Measurements from ENCODE around the gene DBP.

DBP gene

DNA sequence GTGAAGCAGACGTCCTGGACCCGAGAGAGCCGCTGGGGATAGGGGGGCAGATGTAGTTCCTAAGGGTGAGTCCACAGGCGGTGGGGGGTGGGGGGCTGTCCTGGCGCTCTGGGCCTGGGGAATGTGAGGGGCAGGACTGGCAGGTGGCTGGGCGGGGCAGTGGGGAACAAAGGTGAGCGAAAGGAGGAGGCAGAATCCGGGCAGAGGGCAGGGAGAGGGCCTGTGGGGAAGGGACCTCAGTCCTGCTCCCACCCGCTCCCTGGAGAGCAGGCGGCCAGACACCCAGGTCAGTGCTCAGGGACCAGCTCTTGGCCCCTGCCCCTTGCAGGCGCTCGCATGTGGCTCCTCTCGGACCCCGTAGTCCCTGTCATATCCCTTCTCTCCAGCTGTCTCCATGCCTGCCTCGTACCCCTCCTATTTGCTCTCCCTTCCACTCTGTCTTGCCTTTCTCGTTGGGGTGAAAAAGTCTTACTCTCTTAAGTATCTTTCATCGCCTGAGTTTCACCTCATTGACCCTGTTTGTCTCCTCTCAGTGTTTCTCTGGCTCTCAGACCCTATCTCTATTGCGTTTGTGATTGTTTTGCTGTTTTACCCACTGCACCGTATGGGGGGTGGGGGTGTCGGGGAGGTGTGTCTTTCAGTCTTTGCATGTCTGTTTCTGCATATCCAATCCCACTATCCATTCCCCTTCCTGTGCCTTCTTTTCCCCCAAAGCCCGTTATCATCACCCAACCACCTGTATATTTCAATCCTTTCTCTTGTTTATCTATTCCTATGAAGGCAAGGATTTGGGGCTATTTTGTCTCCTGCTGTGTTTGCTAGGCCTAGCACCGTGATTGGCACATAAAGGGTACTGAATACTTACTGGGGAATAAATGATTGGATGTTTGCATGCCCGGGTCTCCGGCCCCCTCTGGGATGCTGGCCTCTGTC, 12.1 kb downstream of the DBP start:
- DNase-seq = no peak

DNA sequence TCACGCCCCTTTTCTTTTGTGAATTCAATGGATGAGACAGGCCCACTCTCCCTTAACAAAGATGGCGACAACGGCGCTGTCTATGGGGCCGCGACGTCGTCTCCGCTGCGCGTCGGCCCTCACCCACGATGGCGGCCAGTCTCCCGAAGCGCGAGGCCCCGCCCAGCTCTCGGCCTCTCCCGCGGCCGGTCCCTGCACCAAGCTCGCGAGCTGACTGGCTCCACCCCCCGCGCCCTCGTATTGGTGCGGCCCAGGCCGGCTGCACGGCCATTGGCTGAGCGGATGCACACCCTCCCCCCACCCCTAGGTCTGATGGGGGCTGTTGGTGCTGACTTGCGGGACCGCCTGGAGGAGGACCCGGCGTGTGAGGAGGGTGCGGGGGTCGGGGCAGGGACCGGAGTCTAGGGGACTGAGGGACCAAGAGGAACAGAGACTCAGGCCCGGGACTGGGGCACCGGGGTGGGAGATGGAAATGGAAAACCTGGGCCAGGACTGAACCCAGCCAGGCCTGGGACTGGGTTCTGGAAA, 13.0 kb downstream of the DBP start:
- peak; percentile 97 for DNase-seq

DNA sequence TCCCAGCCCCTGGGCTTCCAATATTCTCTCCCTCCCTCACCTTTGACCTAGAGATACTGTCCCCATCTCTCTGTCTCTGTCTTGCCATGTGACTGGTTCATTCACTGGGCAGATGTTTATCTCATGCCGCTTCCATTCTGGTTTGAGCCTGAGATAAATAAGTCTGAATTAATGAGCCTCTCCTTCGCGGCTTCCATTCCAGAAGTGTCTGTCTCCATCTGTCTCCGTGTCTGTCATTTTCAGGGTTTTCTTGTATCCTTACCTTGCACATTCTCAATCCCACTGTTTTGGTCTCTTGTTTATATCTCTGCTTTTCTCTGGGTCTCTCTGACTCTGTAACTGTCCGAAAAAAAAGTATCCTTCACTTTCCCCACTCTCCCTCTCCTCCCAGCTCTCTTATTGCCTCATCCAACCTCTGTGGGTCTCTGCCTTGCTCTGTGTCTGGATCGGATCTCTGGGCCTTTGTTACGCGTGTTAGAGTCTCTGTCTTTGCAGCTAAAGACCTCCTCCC, 13.6 kb downstream of the DBP start:
- no peak for DNase-seq

DNA sequence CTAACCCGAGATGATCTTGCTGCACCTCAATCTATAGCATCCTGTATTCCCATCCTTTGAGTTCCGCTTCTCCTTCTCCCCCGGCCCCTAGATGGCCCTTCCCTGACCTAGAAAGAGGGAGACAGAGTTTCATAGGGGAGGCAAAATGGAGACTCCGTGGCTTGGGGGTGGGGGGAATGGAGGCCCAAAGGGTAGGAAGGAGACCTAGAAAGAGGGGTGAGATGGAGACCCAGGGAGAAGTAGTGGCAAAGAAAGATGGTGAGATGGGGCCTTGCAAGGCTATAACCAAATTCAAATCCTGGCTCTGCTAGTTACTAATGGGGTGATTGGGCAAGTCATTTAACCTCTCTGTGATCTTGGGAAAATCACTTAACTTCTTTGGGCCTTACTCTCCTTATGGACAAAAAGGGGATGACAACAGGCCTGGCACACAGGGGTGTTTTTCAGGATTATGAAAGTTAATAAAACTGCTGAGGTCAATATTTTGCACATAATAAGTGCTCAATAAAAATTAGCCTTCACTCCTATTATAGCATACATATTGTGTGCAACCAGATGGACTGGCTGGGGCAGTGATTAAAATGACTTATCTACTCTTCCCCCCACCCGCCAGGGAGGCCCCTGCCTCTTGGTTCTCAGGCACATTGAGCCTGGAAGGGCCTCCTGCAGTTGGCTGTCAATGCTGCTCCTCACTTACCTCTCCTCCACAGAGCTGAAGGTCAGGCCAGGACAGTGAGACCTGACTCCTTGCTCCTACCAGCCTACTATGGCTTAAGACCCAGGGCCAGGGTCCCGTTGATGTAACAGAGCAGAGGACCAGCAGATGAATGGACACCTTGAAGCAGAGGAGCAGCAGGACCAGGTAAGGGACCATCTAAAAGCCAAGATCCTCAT, 17.2 kb downstream of the DBP start:
- DNase-seq = no peak

DNA sequence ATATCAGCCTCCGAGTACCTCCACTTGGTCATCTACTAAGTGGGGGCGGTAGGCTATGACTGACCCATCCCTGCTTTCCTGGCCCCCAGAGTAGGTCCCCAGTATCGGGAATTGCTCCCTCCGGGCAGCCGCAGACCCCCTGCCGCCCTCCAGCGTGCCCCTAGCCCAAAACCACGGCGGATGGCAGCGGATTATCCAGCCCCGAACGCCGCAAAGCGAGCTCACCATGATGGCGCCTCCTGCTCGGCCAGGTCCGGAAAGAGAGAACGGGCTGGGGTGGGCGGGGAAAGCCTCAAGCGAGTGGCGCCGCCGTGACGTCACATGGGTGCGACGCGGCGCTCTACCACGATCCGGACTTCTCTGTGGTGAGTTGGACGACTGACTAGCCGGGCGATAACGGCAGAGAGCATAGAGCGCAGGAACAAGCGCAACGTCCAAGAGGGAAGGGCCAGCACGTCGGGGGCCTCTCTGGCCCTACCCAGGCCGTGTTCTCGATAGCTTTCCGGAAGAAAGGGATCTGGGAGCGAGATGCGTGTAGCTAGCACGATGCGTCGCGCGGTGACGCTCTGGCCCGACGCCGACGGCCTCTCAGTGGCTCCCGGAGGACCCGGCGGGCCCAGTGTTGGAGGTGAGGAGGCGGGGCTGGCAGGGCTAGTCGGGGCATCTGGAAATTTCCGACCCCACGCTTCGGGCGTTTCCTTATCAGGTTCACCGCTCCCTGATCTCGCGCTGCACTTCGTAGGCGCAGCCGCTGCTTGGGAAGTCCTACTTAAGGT, 18.1 kb downstream of the DBP start, which contains the start of the genes RPL18 and SPHK2:
Gene RPL18, minus strand, starts transcription at position 263 of the 776 bp plus-strand sequence. Its CDS starts 35 bp downstream, at position 228.
Gene SPHK2, plus strand, starts transcription at position 591 of the 776 bp plus-strand sequence. CDS start 1,009 bp downstream, outside the sequence.
- DNase-seq = peak; percentile 99

DNA sequence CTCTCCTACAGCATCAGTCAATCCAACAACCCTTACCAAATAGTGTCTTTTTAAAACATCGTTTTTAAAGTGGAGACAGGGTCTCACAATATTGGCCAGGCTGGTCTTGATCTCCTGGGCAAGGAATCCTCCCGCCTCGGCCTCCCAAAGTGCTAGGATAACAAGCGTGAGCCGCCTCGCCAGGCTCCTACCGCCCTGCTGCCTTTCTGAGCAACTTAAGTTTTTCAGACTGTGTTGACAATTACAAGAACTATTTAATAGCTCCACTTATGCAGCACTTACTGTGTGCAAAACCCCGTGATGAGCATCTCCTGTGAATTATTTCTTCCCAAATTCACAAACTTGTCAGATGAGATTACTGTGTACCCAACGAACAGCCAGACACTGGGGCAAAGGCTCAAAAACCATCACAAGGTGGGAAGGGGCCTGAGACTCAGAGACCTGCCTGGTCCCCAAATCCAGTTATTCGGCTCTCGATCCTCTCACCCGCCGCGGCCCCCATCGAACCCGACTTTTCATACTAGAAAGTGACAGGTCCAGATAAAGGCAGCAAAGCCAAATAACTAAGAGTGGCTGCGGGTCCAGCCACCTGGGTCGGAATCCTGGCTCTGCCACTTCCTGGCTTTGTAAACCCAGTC, 18.8 kb downstream of the DBP start:
- no peak for DNase-seq

DNA sequence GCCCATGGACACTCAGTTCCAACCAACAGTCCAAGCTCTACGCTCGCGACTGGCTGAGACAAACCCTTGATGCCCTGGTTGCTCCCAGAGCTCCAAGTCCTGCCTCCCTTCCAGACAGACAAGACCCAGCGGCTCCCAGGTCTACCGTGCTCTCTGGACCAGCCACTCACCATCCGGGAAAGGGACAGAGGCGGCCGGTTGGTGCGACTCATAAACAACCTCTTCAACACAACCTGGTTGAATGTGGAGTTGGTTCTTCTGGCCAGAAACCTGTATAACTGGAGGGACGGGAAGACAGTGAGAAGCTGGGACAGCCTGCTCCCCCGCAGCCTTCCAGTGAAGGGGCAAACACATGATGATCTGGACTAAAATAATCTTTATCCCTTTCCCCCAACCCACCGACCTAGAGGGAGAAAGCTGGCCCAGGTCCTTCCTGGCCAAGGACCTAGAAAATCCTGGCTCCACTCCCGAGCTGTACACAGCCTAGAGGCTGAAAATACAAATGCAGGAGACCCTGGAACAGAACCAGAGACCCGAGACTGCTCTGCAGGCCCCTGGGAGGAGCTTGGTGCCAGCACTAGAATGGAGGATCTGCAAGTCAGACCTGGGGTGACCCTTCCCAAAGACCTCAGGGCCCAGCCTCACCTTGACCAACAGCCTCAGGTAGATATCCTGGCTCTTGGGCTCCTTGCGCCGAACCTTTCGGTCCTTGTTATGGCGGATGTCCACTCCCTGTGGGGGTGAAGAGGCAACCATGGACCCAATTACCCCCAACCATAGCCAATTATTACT, 19.8 kb downstream of the DBP start:
- DNase-seq = no peak

DNA sequence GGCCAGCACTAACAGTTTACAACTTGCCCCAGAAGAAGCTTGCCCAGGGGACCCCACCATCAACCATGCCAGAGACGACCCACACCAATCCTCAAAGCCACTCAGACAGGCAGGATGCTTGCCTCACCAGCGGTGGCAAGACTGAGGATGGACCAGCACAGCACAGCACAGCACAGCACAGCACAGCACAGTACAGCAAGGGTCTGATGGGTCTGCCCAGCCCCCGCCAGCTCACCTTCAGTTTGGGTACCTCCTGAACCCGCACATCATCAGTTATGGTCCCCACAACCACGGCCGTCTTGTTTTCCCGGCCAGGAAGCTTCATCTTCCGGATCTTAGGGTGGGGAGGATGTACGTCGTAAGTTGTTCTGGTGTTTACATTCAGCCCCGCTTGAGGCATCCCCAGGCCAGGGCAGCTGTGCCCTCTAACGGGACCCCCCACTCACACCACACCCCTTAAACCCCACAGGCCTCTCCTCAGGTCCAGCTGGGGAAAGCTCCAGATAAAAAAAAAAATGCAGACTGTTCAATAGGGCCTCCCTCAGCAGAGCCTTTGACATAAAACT, 20.6 kb downstream of the DBP start:
- no peak for DNase-seq

DNA sequence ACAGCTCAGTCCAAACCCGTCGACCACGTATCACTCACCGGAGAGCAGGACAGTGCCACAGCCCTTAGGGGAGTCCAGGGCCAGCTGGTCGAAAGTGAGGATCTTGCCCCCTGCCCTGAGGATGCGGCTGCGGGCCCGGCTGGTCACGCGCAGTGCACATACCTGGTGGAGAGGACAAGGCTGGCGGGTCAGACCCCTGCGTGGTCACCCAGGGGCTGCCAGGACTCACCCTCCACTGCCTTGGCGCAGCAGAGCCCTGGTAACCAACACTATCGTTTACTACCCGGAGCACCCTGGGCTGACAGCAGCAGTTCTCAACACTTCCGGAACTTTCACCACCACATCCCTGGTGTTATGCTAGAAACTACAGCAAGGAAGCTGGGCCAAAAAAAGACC, 21.1 kb downstream of the DBP start:
- no peak for DNase-seq

DNA sequence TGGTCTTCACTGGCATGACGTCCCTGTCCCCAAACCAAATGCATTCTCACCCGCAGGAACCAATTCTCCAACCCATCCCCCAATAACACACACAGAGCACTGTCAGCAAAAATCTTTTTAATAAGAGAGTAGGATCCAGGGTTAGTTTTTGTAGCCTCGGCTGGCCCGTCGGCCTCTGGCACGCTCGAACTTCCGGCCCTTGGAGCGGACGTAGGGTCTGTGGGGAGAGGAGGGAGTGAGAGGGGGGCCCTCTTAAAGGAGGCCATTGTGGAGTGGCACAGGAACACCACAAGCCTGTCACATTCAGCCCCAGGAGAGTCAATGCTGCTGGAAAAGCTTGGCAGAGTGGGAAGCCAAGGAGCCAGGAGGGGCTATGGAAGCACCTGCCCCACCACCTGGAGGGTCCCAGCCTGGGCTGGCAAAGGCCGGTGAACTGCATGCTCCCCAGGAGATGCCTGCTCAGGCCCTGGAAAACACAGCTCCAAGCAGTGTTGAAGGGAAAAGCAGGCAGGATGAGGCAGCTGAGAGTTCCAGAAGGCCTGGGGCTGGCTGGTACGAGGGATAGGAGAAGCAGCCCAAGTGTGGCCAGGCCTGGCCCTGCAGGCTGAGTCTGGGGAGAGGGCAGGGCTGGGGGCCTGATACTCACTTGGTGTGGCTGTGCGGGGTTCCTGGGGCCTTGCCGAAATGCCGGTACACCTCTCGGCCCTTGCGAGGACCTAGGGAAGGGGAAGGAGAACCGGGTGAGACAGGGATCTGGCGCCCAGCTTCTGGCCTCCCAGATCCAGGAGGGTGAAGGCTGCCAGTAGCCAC, 21.7 kb downstream of the DBP start:
- no peak for DNase-seq

DNA sequence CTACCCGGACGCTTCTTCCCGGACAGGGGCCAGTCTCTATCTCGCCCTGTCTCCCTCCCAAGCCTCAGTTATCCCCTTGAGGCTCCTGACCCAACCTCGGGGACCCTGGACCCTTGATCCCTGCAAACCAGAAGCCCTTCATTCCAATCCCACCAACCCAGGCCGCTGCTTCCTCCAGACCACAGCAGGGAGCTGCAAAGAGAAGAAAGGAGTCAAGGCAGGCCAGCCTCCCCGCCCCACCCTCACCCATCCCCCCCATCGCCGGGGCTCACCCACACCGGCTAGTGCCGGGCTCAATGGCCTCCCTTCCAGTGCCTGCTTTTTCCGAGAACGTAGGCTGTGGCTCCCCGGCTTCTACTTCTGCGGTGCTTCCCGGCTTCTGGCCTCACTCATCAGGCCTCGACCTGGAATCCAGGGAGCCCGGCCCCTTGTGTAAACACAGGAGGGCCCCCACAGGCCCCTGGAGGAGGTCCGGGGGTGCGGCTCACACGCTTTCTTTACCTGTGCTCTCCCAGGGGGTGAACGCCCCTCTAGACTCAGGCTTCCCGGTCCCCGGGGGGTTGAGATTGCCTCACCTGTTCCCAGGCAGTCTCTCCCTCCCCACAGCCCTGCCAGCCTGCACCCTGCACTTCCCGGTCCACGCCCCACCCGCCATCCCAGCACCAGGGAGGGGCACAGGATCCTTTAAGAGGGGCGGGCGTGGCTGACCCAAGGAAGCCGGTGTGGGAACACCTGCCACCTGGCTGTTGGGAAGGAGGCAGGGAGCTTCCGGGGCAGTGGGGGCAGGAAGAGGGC, 22.5 kb downstream of the DBP start, which contains the start of gene FAM83E:
Gene FAM83E, minus strand, starts transcription at position 641 of the 795 bp plus-strand sequence. CDS start 1,704 bp downstream, outside the sequence.
- DNase-seq = no peak

DNA sequence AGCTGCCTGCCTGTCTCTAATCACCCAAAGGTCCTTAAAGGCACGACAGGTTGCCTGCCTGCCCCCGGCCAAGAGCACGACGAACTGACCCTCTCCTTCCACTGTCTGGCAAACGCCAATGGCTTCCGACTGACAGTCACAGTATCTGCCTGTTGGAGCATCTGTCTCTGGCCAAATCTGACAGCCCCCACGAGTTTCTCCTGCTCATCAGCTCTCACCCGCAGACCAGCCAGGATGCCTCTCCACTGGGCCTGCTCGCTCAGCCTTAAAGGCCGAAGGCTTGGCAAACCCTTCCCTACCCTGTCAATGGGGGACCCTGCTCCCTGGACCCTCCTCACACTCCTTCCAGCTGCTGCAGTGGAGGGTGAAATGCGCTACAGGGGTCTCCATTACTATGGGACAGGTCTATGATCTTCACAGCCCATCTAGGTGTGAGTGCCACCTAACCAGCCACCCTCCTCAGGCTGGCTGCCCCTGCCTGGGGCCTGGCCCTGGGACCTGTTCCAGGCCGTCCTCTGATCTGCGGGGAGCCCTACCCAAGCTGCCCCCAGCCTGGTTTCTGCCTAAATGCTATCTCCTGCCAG, 23.2 kb downstream of the DBP start:
- no peak for DNase-seq

DNA sequence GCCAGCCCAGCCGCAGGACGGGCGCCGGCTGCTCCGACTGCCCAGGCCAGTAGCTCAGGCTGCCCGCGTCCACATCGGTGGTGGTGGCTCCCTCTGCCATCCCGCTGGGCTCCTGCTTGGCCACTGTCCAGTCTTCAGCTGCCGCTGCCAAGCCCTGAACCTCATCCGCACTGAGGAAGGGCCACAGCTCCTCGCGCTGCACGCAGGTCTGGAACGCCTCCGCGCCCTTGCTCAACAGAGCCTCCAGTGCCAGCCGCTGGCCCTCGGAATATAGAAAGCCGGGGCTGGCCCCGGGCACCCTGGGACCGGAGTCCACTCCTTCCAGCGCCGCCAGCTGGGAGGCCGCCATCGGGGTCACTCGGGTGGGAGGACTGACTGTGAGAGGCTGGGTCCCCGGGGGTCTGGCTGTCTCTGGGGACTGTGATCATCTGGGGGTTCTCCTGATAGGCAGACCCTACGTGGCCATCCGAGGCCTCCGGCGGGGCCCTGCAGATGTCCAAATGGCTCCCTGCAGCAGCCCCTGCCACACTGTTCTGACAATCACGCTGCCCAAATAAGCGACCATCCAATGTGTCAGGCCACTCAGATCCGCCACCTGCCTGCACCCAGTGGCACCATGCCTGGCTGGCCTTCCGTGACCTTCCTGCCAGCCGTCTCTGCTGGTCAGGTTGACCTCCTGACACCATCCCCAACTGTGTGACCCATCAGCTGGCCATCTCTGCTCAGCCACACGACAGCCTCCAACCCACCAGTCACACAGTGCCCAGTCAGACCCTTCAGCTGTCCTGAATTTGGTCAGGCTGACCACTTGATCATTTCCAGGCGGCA, 23.9 kb downstream of the DBP start:
- no peak for DNase-seq

DNA sequence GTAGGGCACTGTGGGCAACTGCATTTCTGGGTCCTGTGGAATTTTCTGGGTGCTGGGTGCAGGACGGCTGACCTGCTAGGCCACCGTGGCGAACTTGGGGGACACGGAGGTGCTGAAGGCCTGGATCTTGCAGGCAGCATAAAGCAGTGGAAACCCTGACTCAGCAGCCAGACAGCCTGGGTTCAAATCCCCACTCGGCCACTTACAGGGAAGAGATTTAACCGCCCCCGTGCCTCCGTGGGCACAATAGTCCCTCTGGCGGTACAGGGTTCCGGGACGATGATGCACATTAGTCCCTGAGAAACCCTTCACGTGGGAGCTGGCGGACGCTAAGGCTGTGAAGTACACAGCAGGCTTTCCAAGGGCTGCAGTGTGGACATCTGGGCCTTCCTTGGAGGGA, 25.3 kb downstream of the DBP start:
- no peak for DNase-seq

DNA sequence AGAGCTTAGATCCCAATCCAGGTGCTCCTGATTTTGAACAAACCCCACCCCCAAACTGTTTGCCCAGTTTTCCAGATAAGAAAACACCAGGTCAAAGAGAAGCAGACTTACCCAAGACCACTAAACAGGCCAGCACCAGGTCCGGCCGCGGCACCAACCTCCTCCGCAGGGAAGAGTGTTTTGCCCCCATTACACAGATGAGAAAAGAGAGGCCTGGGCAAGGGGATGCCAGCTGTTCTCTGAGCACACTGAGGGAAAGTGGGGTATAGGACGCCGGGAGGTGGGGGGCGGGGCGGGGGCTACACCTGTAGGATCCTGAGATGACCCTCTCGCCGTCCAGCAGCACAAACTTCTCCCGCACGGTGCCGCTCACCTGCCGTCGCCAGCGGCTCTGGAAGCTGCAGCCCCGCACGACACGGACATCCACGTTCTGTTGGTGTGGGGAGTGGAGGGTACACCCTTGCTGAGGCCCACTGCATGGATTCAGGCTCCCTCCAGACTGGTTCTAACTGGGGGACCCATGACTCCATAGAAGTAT, 27.5 kb downstream of the DBP start:
- no peak for DNase-seq

DNA sequence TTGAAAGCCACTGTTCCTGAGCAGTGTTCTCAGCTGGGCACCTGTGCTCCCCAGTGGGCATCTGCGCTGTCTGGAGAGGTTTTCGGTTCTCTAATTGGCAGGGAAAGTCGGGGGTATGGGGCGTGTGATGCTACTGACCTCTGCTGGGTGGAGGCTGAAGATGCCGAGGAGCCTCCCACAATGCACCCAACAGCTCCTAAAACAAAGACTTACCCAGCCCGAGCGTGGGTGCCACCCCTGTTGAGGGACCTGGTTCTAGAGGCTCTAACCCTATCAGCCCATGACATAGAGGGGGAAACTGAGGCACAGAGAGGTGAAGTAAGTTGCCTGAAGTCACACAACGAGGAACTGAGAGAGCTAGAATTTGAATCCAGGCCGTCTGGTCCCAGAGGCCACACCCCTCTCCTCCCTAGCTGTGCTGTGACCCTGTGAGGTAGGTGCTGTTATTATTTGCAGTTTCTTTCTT, 28.3 kb downstream of the DBP start:
- DNase-seq = peak; percentile 58

DNA sequence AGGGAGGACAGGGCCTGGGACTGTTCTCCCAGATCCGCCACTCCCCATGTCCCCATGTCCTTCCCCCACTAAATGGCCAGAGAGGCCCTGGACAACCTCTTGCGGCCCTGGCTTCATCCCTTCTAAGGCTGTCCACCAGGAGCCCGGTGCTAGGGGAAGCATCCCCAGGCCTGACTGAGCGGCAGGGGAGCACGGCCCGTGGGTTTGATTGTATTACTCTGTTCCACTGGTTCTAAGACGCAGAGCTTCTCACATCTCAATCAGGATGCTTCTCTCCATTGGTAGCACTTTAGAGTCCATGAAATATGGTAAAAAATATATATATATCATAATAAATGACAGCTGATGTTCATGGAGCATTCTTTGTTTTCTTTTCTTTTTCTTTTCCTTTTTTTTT, 29.8 kb downstream of the DBP start:
- DNase-seq = no peak
